Suprapubic skin (tissue), 4 donors: ENCODE data around the gene BAG5.

Experiments
- EP300 ChIP-seq: sonication (generic); formaldehyde crosslinking; IDR thresholded peaks from one replicate; pipeline ENCODE4 v1.6.1; 2017; ENCODE audit warnings: antibody characterized with exemption
- POLR2A ChIP-seq, 2 donors: fragments of 450-650 bp; IDR thresholded peaks; one replicate each; pipeline ENCODE4 v1.6.1; 2017; ENCODE audit warnings: antibody characterized with exemption in 2 of 2, mild to moderate bottlenecking in 2 of 2, moderate library complexity in 2 of 2
- POLR2AphosphoS5 ChIP-seq, 3 donors: sonication (generic); formaldehyde crosslinking; IDR thresholded peaks; one replicate each; pipeline ENCODE4 v1.6.1; 2017; ENCODE audit warnings: antibody characterized with exemption in 3 of 3
- TF ChIP-seq, protein P1 (sequence below), 2 donors: fragments of 200-600 bp in 1 of 2; fragments of 450-650 bp in 1 of 2; sonication (generic) in 1 of 2; IDR thresholded peaks; one replicate each; pipeline ENCODE4 v1.5.1; 2016 to 2019; ENCODE audit warnings: antibody characterized with exemption in 2 of 2, mild to moderate bottlenecking in 1 of 2, moderate library complexity in 1 of 2

DNA sequence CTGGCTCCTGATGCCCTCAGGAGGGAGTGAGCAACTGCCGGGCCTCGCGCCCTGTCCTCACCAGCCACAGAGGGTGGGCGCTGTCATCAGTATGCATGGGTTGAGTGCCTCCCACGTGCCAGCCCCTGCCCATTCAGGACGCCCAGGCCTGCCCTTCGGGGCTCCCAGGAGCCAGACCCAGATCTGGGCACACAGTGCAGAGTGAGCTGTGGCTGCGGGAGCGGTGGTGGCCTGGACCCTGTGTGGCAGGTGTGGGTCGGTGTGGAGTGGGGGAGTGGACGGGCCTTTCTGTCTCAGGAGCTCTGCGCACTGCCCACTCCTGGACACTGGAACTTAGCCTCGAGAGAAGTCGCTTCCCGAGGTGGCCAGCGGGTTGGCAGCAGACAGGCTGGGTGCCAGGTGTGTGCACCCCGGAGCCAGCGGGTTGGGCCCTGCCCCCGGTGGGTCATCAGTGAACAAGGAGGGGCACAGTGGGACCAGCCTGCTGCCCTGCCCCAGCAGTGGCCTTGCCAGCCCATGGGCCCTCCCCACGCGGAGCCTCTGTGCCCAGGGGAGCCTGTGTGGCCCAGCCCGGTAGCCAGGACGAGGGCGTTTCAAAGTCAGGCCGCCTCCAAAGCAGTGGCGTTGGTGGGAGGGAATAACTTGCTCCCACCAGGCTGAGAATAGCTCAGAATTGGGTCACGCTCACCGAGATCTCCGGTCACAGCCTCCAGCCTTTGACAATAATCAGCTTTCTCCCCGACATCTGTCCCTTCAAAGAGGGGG, 24.0 kb downstream of the BAG5 start:
- TF ChIP-seq, protein P1, sequence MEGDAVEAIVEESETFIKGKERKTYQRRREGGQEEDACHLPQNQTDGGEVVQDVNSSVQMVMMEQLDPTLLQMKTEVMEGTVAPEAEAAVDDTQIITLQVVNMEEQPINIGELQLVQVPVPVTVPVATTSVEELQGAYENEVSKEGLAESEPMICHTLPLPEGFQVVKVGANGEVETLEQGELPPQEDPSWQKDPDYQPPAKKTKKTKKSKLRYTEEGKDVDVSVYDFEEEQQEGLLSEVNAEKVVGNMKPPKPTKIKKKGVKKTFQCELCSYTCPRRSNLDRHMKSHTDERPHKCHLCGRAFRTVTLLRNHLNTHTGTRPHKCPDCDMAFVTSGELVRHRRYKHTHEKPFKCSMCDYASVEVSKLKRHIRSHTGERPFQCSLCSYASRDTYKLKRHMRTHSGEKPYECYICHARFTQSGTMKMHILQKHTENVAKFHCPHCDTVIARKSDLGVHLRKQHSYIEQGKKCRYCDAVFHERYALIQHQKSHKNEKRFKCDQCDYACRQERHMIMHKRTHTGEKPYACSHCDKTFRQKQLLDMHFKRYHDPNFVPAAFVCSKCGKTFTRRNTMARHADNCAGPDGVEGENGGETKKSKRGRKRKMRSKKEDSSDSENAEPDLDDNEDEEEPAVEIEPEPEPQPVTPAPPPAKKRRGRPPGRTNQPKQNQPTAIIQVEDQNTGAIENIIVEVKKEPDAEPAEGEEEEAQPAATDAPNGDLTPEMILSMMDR (IDR thresholded peaks at IDR 0.05) = no peak
- TF ChIP-seq POLR2A (IDR thresholded peaks at IDR 0.05) (no peak), EP300 (no peak), POLR2AphosphoS5 (IDR thresholded peaks at IDR 0.05) (no peak)
